Osteoblast (primary cell): Measurements from ENCODE around the gene MTA3. TPM values are rescaled to one million over a fixed set of nuclear protein-coding genes. Genes with fewer than 3 reads are reported as not detected.
A peak's percentile ranks its signal among the peaks of the same experiment; 100 is the strongest.

ENCODE experiments used
- DNase-seq: peaks from one replicate; pipeline ENCODE4 v3.0.0; 2011; ENCODE audit warnings: low spot score, mixed read lengths; ENCODE audit not compliant: insufficient read length; ENCODE audit errors: missing footprints
- H2AFZ ChIP-seq: 2 replicates; pipeline ENCODE4 v1.6.0; 2011; ENCODE audit warnings: mild to moderate bottlenecking, low read length
- H3K27ac ChIP-seq: 2 replicates; pipeline ENCODE4 v1.5.1; 2011; ENCODE audit warnings: mild to moderate bottlenecking, low read depth, low read length, moderate library complexity
- H3K27me3 ChIP-seq: 2 replicates; pipeline ENCODE4 v1.6.0; 2012; ENCODE audit warnings: mild to moderate bottlenecking, control low read depth, inconsistent platforms, low read length, moderate library complexity; ENCODE audit not compliant: insufficient read depth
- H3K36me3 ChIP-seq: 2 replicates; pipeline ENCODE4 v1.5.1; 2011; ENCODE audit warnings: mild to moderate bottlenecking, low read length, control low read depth, moderate library complexity; ENCODE audit not compliant: insufficient read depth
- H3K4me1 ChIP-seq: 2 replicates; pipeline ENCODE4 v1.5.1; 2011; ENCODE audit warnings: mild to moderate bottlenecking, low read length, control low read depth, moderate library complexity; ENCODE audit not compliant: insufficient read depth
- H3K4me2 ChIP-seq: 2 replicates; pipeline ENCODE4 v1.6.0; 2011; ENCODE audit warnings: mild to moderate bottlenecking, low read length; ENCODE audit not compliant: insufficient read depth
- H3K4me3 ChIP-seq: fragments of 200-600 bp; sonication (generic); 3 replicates; pipeline ENCODE4 v1.5.1; 2012; ENCODE audit warnings: mild to moderate bottlenecking, low read length, inconsistent platforms; ENCODE audit not compliant: insufficient read depth
- H3K79me2 ChIP-seq: 2 replicates; pipeline ENCODE4 v1.6.0; 2012; ENCODE audit warnings: mild to moderate bottlenecking, low read length, control low read depth, inconsistent platforms; ENCODE audit not compliant: insufficient read depth
- H3K9me3 ChIP-seq: 2 replicates; pipeline ENCODE4 v1.5.1; 2011; ENCODE audit warnings: low read depth, low read length, control low read depth
- H4K20me1 ChIP-seq: 2 replicates; pipeline ENCODE4 v1.6.0; 2012; ENCODE audit warnings: mild to moderate bottlenecking, low read length, control low read depth; ENCODE audit not compliant: insufficient read depth
- total RNA-seq: library from RNA; depleted of rRNA; stranded (reverse); fragments of >200 nt; gene quantifications from 2 replicates; pipeline ENCODE4 v1.2.3, GENCODE V29; 2012
- TF ChIP-seq, protein P1 (sequence below): IDR thresholded peaks from 2 replicates; pipeline ENCODE4 v1.5.1; 2011; ENCODE audit warnings: mild to moderate bottlenecking, low read depth, low read length, moderate library complexity; ENCODE audit errors: extremely low read depth

The MTA3 gene
- total RNA-seq, 1 donor = 29.3 TPM

DNA sequence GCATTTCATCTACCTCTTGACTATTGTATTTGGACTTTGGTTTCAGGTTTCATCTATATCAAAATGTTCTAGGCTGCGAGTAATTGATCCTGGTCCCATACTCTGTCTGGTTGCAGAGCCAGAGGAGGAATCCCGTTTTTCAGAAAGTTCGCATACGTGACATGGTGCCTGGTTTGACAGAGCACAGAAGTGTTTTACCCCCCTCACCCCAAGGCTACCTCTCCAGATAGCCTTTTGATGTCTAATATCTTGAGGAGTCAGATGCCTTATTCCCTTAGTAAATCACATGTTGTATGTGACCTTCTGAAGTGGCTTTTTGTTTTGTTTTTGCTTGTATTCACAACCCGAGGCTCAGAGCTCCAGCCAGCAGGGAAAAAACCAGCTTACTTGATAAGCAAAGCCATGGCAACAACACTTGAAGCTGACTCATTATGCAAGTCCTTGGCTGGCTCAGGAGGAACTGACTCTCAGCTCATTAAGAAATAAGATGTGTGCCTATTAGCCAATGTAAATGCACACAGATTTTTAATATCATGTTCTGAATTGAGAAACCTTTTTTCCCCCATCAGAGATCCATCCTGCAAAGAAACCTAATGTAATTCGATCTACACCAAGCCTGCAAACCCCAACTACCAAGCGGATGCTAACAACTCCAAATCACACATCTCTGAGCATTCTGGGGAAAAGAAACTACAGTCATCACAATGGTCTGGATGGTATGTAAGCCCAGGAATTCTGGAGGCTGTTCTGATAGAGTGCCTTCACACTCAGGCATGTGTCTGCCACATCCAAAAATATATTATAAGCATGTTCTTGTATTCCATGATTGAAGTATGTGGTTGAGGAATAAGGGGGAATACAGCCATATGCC is 154.1 kb downstream of the MTA3 start:
- peak; percentile 26 for DNase-seq
- TF ChIP-seq, protein P1, sequence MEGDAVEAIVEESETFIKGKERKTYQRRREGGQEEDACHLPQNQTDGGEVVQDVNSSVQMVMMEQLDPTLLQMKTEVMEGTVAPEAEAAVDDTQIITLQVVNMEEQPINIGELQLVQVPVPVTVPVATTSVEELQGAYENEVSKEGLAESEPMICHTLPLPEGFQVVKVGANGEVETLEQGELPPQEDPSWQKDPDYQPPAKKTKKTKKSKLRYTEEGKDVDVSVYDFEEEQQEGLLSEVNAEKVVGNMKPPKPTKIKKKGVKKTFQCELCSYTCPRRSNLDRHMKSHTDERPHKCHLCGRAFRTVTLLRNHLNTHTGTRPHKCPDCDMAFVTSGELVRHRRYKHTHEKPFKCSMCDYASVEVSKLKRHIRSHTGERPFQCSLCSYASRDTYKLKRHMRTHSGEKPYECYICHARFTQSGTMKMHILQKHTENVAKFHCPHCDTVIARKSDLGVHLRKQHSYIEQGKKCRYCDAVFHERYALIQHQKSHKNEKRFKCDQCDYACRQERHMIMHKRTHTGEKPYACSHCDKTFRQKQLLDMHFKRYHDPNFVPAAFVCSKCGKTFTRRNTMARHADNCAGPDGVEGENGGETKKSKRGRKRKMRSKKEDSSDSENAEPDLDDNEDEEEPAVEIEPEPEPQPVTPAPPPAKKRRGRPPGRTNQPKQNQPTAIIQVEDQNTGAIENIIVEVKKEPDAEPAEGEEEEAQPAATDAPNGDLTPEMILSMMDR = no peak

DNA sequence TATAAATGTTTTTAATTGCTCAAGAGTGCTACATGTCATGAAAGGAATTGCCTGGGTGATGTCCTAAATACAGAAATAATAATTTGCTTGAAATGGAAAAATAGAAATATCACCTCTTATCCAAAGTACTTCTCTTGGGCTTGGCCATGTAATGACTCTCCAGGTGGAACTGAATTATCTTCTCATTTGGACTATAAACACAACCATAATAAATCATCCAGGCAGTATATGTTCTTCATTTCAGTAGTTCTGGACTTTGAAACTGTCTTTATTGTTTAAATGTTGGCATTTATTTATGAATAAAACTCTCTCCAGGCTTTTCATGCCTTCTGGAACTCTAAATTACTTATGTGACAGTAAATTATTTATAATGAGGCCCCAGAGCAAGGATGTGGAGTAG is 155.0 kb downstream of the MTA3 start:
- H2AFZ ChIP-seq = no peak overlapping the region
- TF ChIP-seq, protein P1 = no peak
- no peak overlapping the region for H3K27ac ChIP-seq
- no peaks in the 10 kb centered on the region for H3K79me2 ChIP-seq
- H3K27me3 ChIP-seq = no peaks in the 10 kb centered on the region
- H3K4me2 ChIP-seq = no peak overlapping the region
- no peak overlapping the region for H3K4me3 ChIP-seq
- peaks cover 11% of the 10 kb centered on the region for H3K4me1 ChIP-seq
- H3K9me3 ChIP-seq = no peaks in the 10 kb centered on the region
- no peaks in the 10 kb centered on the region for H4K20me1 ChIP-seq
- DNase-seq = no peak
- no peaks in the 10 kb centered on the region for H3K36me3 ChIP-seq

More for the DNA sequence above, 154.1 kb downstream of the MTA3 start:
- H3K9me3 ChIP-seq = no peaks in the 10 kb centered on the region
- peak overlapping the region; percentile 55 for H3K4me2 ChIP-seq
- H4K20me1 ChIP-seq = no peaks in the 10 kb centered on the region
- H3K36me3 ChIP-seq = no peaks in the 10 kb centered on the region
- H3K27me3 ChIP-seq = no peaks in the 10 kb centered on the region
- peaks cover 11% of the 10 kb centered on the region for H3K4me1 ChIP-seq
- no peak overlapping the region for H3K4me3 ChIP-seq
- no peaks in the 10 kb centered on the region for H3K79me2 ChIP-seq
- no peak overlapping the region for H2AFZ ChIP-seq
- peak overlapping the region; percentile 65 for H3K27ac ChIP-seq

DNA sequence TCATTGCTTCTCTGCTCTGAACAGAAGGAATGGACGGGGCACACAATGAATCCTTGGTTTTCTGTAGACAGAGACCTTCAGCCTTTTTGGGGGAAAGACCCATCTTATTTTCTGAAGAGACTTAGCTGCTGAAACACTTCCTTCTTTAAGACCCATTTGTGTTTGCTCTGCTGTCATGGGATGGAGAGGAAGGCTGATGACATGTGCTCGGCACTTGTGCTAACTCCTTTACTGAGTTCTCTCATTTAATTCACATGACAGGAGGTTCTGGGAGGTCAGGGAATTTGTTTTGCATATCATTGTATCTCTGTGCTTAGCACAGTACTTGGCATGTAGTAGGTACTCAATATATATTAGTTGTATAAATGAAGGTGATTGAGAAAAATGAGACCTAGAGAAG is 156.5 kb downstream of the MTA3 start:
- peaks cover 11% of the 10 kb centered on the region for H3K4me1 ChIP-seq
- no peak for DNase-seq
- H3K79me2 ChIP-seq = no peaks in the 10 kb centered on the region
- H3K36me3 ChIP-seq = no peaks in the 10 kb centered on the region
- no peaks in the 10 kb centered on the region for H3K27me3 ChIP-seq
- no peak overlapping the region for H2AFZ ChIP-seq
- TF ChIP-seq, protein P1 = no peak
- no peak overlapping the region for H3K27ac ChIP-seq
- H4K20me1 ChIP-seq = no peaks in the 10 kb centered on the region
- H3K4me3 ChIP-seq = no peak overlapping the region
- no peaks in the 10 kb centered on the region for H3K9me3 ChIP-seq
- no peak overlapping the region for H3K4me2 ChIP-seq

DNA sequence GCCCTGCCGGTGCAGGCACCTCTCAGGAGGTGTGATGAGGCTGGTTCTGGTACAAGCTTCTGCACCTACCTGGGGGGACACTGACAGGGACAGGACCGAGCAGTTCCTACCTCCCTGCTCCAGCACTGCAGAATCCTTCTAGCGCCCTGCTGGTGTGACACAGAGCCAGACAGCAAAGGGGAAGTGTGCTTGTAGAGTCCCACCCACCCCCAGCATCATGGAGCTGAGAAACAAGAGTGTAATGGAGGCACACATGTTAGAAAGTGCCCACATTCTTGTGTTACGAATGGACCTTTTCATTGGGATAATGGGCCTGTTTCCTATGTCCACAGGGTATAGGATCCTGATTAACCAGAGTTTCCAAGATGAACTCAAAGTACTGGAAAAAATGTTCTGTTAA is 157.2 kb downstream of the MTA3 start:
- Histone ChIP-seq H3K4me1 (peaks cover 11% of the 10 kb centered on the region), H4K20me1 (no peaks in the 10 kb centered on the region), H3K79me2 (no peaks in the 10 kb centered on the region), H3K27ac (no peak overlapping the region), H3K36me3 (no peaks in the 10 kb centered on the region), H3K9me3 (no peaks in the 10 kb centered on the region), H3K4me2 (no peak overlapping the region), H2AFZ (no peak overlapping the region), H3K27me3 (no peaks in the 10 kb centered on the region), H3K4me3 (no peak overlapping the region)
- no peak for DNase-seq
- TF ChIP-seq, protein P1 = no peak
